SK-N-SH (cell line): ENCODE measurements around the gene QSOX1. TPM values are rescaled to one million over a fixed set of nuclear protein-coding genes. Genes with fewer than 3 reads are reported as not detected.
A peak's percentile ranks its signal among the peaks of the same experiment; 100 is the strongest.

Experiments
- CTCF ChIA-PET: fragments of 300-600, 350-600 bp; formaldehyde crosslinking; extraction: SDS; loops from one replicate; lab custom pipeline; 2021; lab: Yijun Ruan, JAX
- POLR2A ChIA-PET: fragments of 350-600 bp; sonication (Branson Sonifier 250); formaldehyde crosslinking; extraction: SDS; loops from one replicate; lab custom pipeline; 2020; ENCODE audit warnings: antibody characterized with exemption, inconsistent platforms; lab: Yijun Ruan, JAX
- DNase-seq: peaks from one replicate; pipeline ENCODE4 v3.0.0; 2012
- H2AFZ ChIP-seq: fragments of 200-600 bp; sonication (generic); 2 replicates; pipeline ENCODE4 v1.8.1; 2016; ENCODE audit warnings: antibody characterized with exemption, mild to moderate bottlenecking, low read depth
- H3F3A ChIP-seq: fragments of 200-600 bp; sonication (generic); replicated peaks from 2 replicates; pipeline ENCODE3; 2016; ENCODE audit warnings: antibody characterized with exemption, mild to moderate bottlenecking; ENCODE audit not compliant: insufficient read depth
- H3K27ac ChIP-seq, 2 experiments: fragments of 200-500 bp in 1 of 2; fragments of 200-600 bp in 1 of 2; sonication (Bioruptor generic) in 1 of 2; sonication (generic), shearing (Covaris generic) in 1 of 2; 2 replicates each; pipeline versions ENCODE4 v1.5.1 to v1.6.1; 2014 to 2016; ENCODE audit warnings: low read depth in 2 of 2, inconsistent platforms in 1 of 2, low read length in 1 of 2, mild to moderate bottlenecking in 1 of 2, mixed read lengths in 1 of 2
- H3K27me3 ChIP-seq: fragments of 200-600 bp; sonication (generic), shearing (Covaris generic); 2 replicates; pipeline ENCODE4 v1.6.1; 2016; ENCODE audit warnings: mixed run types; ENCODE audit not compliant: insufficient read depth
- H3K36me3 ChIP-seq, 2 experiments: fragments of 200-500 bp in 1 of 2; fragments of 200-600 bp in 1 of 2; sonication (Bioruptor generic) in 1 of 2; sonication (generic) in 1 of 2; replicated peaks in 1 of 2; 2 replicates each; pipeline versions ENCODE3 to v1.5.1; 2014 to 2016; ENCODE audit warnings: low read length in 1 of 2, mild to moderate bottlenecking in 1 of 2; ENCODE audit not compliant: insufficient read depth in 2 of 2, control insufficient read depth in 1 of 2
- H3K4me1 ChIP-seq, 2 experiments: fragments of 200-500 bp in 1 of 2; fragments of 200-600 bp in 1 of 2; sonication (Bioruptor generic) in 1 of 2; sonication (generic), shearing (Covaris generic) in 1 of 2; 2 replicates each; pipeline versions ENCODE4 v1.5.1 to v1.6.1; 2014 to 2016; ENCODE audit warnings: low read depth in 1 of 2, low read length in 1 of 2, mixed run types in 1 of 2; ENCODE audit not compliant: insufficient read depth in 2 of 2, control insufficient read depth in 1 of 2
- H3K4me2 ChIP-seq: fragments of 200-600 bp; sonication (generic), shearing (Covaris generic); 2 replicates; pipeline ENCODE4 v1.6.1; 2017; ENCODE audit warnings: mixed run types
- H3K4me3 ChIP-seq, 2 experiments: fragments of 200-500 bp in 1 of 2; fragments of 200-600 bp in 1 of 2; sonication (Bioruptor generic) in 1 of 2; sonication (generic), shearing (Covaris generic) in 1 of 2; 2 replicates each; pipeline versions ENCODE4 v1.5.1 to v1.8.1; 2014 to 2016; ENCODE audit warnings: low read depth in 2 of 2, inconsistent platforms in 1 of 2, low read length in 1 of 2, mild to moderate bottlenecking in 1 of 2, mixed read lengths in 1 of 2, moderate library complexity in 1 of 2
- H3K79me2 ChIP-seq: fragments of 200-600 bp; sonication (generic); 2 replicates; pipeline ENCODE4 v1.8.1; 2017; ENCODE audit warnings: mild to moderate bottlenecking; ENCODE audit not compliant: insufficient read depth
- H3K9ac ChIP-seq: fragments of 200-600 bp; sonication (generic); 2 replicates; pipeline ENCODE4 v1.6.1; 2017; ENCODE audit warnings: mixed run types
- H3K9me2 ChIP-seq: fragments of 200-600 bp; sonication (generic); 2 replicates; pipeline ENCODE4 v1.6.1; 2017; ENCODE audit warnings: mixed run types
- H3K9me3 ChIP-seq: fragments of 200-600 bp; sonication (generic); 2 replicates; pipeline ENCODE4 v1.6.1; 2017; ENCODE audit warnings: mixed run types, mild to moderate bottlenecking, moderate library complexity
- H4K20me1 ChIP-seq: fragments of 200-600 bp; sonication (generic); 2 replicates; pipeline ENCODE4 v1.6.1; 2017; ENCODE audit warnings: mild to moderate bottlenecking, mixed run types; ENCODE audit not compliant: insufficient read depth
- ELF1 ChIP-seq: IDR thresholded peaks from 2 replicates; pipeline ENCODE4 v1.4.0; 2012
- EP300 ChIP-seq, 2 experiments: IDR thresholded peaks; 2 replicates each; pipeline versions ENCODE4 v1.4.0 to v1.6.1; 2012; ENCODE audit warnings: borderline replicate concordance in 1 of 2, low read depth in 1 of 2, low read length in 1 of 2
- FOSL2 ChIP-seq: IDR thresholded peaks from 2 replicates; pipeline ENCODE4 v1.4.0; 2012; ENCODE audit warnings: low read depth, mild to moderate bottlenecking, moderate library complexity, borderline replicate concordance
- GABPA ChIP-seq: IDR thresholded peaks from 2 replicates; pipeline ENCODE4 v1.4.0; 2012; ENCODE audit warnings: low read depth, mild to moderate bottlenecking
- GATA2 ChIP-seq: sonication (generic); formaldehyde crosslinking; IDR thresholded peaks from 2 replicates; pipeline ENCODE4 v1.5.0; 2020; ENCODE audit warnings: mild to moderate bottlenecking, missing genetic modification reagents
- NFIC ChIP-seq: IDR thresholded peaks from 2 replicates; pipeline ENCODE4 v1.4.0; 2012; ENCODE audit warnings: borderline replicate concordance
- PBX3 ChIP-seq: IDR thresholded peaks from 2 replicates; pipeline ENCODE4; 2012
- POLR2AphosphoS5 ChIP-seq: IDR thresholded peaks from 2 replicates; pipeline ENCODE4 v1.6.1; 2012; ENCODE audit warnings: low read depth, low read length
- RCOR1 ChIP-seq: fragments of 150-350 bp; IDR thresholded peaks from 2 replicates; pipeline ENCODE4 v1.6.1; 2017; ENCODE audit warnings: antibody characterized with exemption, low read length
- REST ChIP-seq: IDR thresholded peaks from 2 replicates; pipeline ENCODE4 v1.6.1; 2012; ENCODE audit warnings: mild to moderate bottlenecking, low read depth, low read length, moderate library complexity
- RXRA ChIP-seq: IDR thresholded peaks from 2 replicates; pipeline ENCODE4 v1.4.0; 2012; ENCODE audit warnings: low read depth, mild to moderate bottlenecking, borderline replicate concordance
- TAF1 ChIP-seq: IDR thresholded peaks from 2 replicates; pipeline ENCODE4 v1.6.1; 2012; ENCODE audit warnings: low read depth, mild to moderate bottlenecking, low read length, moderate library complexity, borderline replicate concordance
- TCF12 ChIP-seq: IDR thresholded peaks from 2 replicates; pipeline ENCODE4 v1.4.0; 2012
- TEAD4 ChIP-seq: IDR thresholded peaks from 2 replicates; pipeline ENCODE4 v1.4.0; 2012; ENCODE audit warnings: mild to moderate bottlenecking, borderline replicate concordance; ENCODE audit not compliant: insufficient read depth
- WGBS: methylation state at CpG from one replicate; pipeline ENCODE4 v1.1.6; 2017; ENCODE audit warnings: low lambda C conversion rate; 5-methylcytosine and 5-hydroxymethylcytosine counted together
- polyA plus RNA-seq, 3 experiments: library from polyadenylated mRNA; depleted of rRNA; stranded (reverse); fragments of >200 nt; gene quantifications; 2 replicates each; pipeline ENCODE4 v1.2.3, GENCODE V29; 2012

Gene QSOX1
- polyA plus RNA-seq, 1 of the 3 experiments (the other 2 are of a cell fraction): 359 TPM

GRCh38 chr1:180114396-180114945, 40.2 kb upstream of the QSOX1 start (continued):
- no peak for TF ChIP-seq REST
- no peak for TF ChIP-seq TAF1
- TF ChIP-seq GABPA: no peak
- no peak for TF ChIP-seq FOSL2
- TF ChIP-seq GATA2 (CRISPR knock-in tag): no peak

- Histone ChIP-seq H3K4me2 (no peak overlapping the region), H4K20me1 (no peaks in the 10 kb centered on the region), H3K27ac (peak overlapping the region in 1 of 2 experiments; percentile 44; a peak in 1 of 4 replicates), H2AFZ (peak overlapping the region; percentile 47; the same call in 1 of the 2 replicates), H3K9me2 (no peaks in the 10 kb centered on the region), H3K4me3 (no peak overlapping the region), H3K79me2 (no peaks in the 10 kb centered on the region), H3K4me1 (no peaks in the 10 kb centered on the region; a peak in 1 of 4 replicates), H3K27me3 (no peaks in the 10 kb centered on the region), H3F3A (peaks cover 8% of the 10 kb centered on the region), H3K36me3 (peaks cover 3 to 20% of the 10 kb centered on the region in 2 experiments), H3K9ac (no peak overlapping the region), H3K9me3 (no peaks in the 10 kb centered on the region)
- ChIA-PET POLR2A (no interaction called here), CTCF (no interaction called here)
- WGBS: 91% methylated on average over 14 of the region's 14 CpGs
- no peak for TF ChIP-seq RXRA
- TF ChIP-seq TEAD4: no peak
- TF ChIP-seq REST: no peak
- no peak for TF ChIP-seq PBX3
- TF ChIP-seq ELF1: no peak
- TF ChIP-seq NFIC: no peak
- TF ChIP-seq POLR2AphosphoS5: no peak
- no peak for TF ChIP-seq GATA2 (CRISPR knock-in tag)
- no peak for TF ChIP-seq TCF12
- TF ChIP-seq EP300 (IDR thresholded peaks at IDR 0.05; ENCODE audit: borderline replicate concordance in 1 of 2, low read depth in 1 of 2, low read length in 1 of 2): no peak
- no peak for TF ChIP-seq RCOR1
- DNase-seq: no peak
Measured at GRCh38 chr1:180116964-180117763, 37.5 kb upstream of the QSOX1 start.
